Midbrain (tissue), 1 donor: ENCODE measurements around the gene PARD6G.
"Not testable (repeated sequence)": the region's sequence is repeated elsewhere in the genome, so short reads cannot be mapped to it uniquely, and the experiment has no call there.

ENCODE experiments used
- DNase-seq: peaks from one replicate; lab custom pipeline; 2025; lab: John Stamatoyannopoulos, UW

The PARD6G gene

GRCh38 chr18:80241919-80242777 is 5.2 kb downstream of the PARD6G start:
- no peak for DNase-seq

DNA sequence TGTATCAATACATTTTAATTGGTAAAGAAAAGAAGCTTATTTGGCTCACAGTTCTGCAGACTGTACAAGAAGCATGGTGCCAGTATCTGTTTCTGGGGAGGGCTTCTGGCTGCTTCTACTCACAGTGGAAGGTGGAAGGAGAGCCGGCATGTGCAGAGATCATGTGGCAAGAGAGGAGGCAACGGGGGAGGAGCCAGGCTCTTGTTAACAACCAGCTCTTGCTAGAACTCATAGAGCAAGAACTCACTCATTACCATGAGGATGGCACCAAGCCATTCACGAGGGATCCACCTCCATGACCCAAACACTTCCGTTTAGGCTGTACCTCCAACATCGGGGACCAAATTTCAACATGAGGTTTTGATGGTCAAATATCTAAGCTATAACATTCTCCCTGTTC is 7.5 kb downstream of the PARD6G start:
- no peak for DNase-seq

GRCh38 chr18:80238651-80239260 is 8.6 kb downstream of the PARD6G start:
- DNase-seq: no peak

DNA sequence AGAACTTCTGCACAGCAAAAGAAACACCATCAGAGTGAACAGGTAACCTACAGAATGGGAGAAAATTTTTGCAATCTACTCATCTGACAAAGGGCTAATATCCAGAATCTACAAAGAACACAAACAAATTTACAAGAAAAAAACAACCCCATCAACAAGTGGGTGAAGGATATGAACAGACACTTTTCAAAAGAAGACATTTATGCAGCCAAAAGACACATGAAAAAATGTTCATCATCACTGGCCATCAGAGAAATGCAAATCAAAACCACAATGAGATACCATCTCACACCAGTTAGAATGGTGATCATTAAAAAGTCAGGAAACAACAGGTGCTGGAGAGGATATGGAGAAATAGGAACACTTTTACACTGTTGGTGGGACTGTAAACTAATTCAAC is 9.8 kb downstream of the PARD6G start:
- not testable (repeated sequence) for DNase-seq

DNA sequence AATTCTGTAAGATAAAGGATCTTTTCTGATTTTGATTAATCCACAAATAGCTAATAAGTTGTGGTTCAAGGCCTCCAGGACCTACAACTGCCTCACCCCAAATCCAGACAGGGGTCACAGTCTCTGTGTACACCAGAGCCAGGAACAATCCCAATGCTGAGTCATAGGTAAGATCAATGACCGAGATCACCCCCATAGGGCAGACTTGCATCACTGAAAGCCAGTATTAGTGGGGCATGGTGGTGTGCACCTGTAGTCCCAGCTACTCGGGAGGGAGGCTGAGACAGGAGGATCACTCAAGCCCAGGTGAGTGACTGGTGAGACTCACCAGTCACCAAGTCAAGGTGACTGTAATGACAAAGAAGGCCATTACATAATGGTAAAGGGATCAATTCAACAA is 12.9 kb downstream of the PARD6G start:
- no peak for DNase-seq

GRCh38 chr18:80233899-80234298 is 13.4 kb downstream of the PARD6G start:
- no peak for DNase-seq

GRCh38 chr18:80233201-80233835 is 14.0 kb downstream of the PARD6G start:
- no peak for DNase-seq

- no peak for DNase-seq
Measured at GRCh38 chr18:80232710-80233109, 14.6 kb downstream of the PARD6G start.

GRCh38 chr18:80232030-80232429 is 15.3 kb downstream of the PARD6G start:
- no peak for DNase-seq

DNA sequence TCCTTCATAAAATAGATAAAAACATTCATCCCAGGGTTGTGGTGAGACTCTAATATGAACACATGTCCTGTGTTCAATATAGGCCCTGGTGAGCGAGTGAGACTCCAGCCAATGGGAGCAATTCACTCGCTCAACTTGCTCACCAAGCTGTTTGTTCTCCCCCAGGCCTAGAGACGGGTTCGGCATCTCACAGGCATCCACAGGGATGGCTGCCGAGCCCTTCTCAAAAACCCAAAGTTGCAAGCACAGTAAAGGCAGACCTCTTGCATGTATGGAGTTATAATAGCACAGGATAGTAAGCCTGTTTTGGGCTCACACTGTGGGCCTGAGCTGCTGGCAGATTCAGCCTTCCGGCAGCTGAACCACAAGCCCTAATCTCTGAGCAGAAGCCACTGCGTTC is 15.7 kb downstream of the PARD6G start:
- DNase-seq: no peak

GRCh38 chr18:80231151-80231550 is 16.2 kb downstream of the PARD6G start:
- DNase-seq: no peak

DNA sequence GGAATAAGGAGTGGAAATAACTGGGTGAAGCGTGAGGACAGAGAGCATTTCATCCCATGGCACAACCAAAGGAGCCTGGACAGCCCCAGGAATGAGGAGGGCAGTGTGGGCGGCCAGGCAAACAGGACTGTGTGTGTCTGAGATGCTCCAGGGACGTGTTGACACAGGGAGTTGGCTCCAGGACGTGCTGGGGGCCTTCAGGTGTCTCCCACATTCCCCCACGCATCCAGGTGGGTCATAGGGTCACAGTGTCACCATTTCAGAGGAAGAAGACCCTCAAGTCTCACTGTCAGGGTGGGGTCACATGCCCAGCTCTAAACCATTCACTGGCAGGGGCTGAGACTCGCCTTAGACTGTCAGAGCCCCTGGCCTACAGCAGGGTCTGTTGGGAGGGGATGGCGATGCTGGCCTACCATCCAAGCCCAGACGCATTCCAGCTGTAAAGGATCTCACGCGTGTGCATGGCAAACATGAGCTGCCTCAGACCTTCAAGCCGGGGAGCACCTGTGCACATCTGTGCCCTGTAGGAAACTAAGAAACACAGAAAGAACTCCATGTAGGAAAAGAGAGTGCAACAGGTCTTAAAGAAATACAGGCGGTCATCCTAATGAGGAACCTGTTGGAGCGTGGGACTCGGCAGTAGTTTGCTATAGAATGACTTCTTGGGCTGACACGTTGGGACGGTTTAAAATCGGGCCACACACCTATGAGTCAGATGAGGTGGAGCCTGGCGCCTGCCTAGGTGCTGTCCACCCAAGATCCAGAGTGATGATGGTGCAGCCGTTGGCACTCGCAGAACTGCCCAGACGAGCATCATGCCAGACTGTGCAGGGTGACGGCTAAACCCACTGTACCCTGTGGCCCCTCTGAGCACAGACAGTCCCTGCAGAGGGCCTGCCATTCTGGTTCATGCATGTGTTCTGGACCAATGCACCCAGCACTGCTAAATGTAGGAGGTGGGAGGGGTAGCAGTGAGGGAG is 17.3 kb downstream of the PARD6G start:
- DNase-seq: no peak

GRCh38 chr18:80229363-80229762 is 18.0 kb downstream of the PARD6G start:
- DNase-seq: no peak

GRCh38 chr18:80228051-80228848 is 19.1 kb downstream of the PARD6G start:
- DNase-seq: no peak

DNA sequence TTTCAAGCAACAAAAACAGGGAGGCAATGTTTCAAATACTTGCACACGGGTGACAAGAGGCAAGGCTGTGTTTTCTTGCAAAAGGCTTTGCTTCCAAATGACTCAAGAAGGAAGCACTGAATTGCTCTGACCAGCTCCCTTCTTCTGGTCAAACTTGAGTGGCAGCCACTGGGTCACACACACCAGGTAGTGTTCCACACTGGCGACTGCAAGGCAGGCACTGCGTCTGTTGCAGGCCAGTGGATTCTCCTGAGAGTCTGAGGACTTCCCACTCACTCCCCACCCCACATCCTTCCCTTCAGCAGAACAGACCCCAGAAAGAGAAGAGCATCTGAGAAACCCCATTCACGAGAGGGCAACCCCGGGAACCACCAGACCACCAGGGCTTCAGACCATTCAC is 19.8 kb downstream of the PARD6G start:
- no peak for DNase-seq

DNA sequence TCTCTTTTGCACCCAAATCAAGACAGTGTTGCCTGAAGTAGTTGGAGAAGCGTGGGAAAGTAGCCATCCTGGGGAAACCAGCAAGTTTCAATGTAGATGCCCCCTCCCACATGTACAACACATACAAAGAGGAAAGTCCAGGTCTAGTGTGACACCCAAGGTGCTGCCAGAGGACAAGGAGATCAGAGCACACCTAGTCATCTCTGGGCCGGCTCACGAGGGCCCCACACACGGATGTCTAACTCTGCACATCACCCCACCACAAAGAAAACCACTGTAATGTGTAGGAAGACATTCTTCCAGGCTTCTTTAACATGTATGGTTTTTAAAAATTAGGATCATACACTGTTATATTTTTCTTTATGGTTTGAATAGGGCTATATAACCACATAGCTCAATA is 21.6 kb downstream of the PARD6G start:
- DNase-seq: no peak

- no peak for DNase-seq
Measured at GRCh38 chr18:80223581-80224148, 23.6 kb downstream of the PARD6G start.

GRCh38 chr18:80219488-80219887 is 27.8 kb downstream of the PARD6G start:
- DNase-seq: not testable (repeated sequence)

- DNase-seq: no peak
Measured at GRCh38 chr18:80218341-80219227, 28.7 kb downstream of the PARD6G start.

- no peak for DNase-seq
Measured at GRCh38 chr18:80213182-80213581, 34.1 kb downstream of the PARD6G start.
